Measurements from ENCODE around the gene LSM4. TPM values are rescaled to one million over a fixed set of nuclear protein-coding genes. Genes with fewer than 3 reads are reported as not detected.

The LSM4 gene
- total and polyA plus RNA-seq, 2 donors from 2014 or later: 87.7 to 245 TPM

GRCh38 chr19:18262144-18262543 is 60.7 kb downstream of the LSM4 start:
- TF ChIP-seq, protein P1, sequence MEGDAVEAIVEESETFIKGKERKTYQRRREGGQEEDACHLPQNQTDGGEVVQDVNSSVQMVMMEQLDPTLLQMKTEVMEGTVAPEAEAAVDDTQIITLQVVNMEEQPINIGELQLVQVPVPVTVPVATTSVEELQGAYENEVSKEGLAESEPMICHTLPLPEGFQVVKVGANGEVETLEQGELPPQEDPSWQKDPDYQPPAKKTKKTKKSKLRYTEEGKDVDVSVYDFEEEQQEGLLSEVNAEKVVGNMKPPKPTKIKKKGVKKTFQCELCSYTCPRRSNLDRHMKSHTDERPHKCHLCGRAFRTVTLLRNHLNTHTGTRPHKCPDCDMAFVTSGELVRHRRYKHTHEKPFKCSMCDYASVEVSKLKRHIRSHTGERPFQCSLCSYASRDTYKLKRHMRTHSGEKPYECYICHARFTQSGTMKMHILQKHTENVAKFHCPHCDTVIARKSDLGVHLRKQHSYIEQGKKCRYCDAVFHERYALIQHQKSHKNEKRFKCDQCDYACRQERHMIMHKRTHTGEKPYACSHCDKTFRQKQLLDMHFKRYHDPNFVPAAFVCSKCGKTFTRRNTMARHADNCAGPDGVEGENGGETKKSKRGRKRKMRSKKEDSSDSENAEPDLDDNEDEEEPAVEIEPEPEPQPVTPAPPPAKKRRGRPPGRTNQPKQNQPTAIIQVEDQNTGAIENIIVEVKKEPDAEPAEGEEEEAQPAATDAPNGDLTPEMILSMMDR (IDR thresholded peaks at IDR 0.05; ENCODE audit: borderline replicate concordance, extremely low read depth, insufficient read depth): no peak
- no peaks in the 10 kb centered on the region for H3K27me3 ChIP-seq (ENCODE audit: control insufficient read depth, insufficient read depth, low read length)
- H3K36me3 ChIP-seq (ENCODE audit: control insufficient read depth in 2 of 3, insufficient read depth in 3 of 3, low read length in 3 of 3): peaks cover 0 to 18% (median 4%) of the 10 kb centered on the region in 3 donors
- no peak overlapping the region for H3K27ac ChIP-seq (ENCODE audit: low read depth in 2 of 2, low read length in 2 of 2)
- no peaks in the 10 kb centered on the region for H3K9me3 ChIP-seq (ENCODE audit: control insufficient read depth in 2 of 3, insufficient read depth in 1 of 3, low read length in 3 of 3)
- no peak for DNase-seq
- H3K9ac ChIP-seq (ENCODE audit: low read length in 3 of 3): no peak overlapping the region
- H3K4me3 ChIP-seq (ENCODE audit: low read length in 3 of 3): no peak overlapping the region
- no peak for FAIRE-seq
- intact Hi-C loops (cut with DNase I): no loop called here
- H3K4me1 ChIP-seq (ENCODE audit: control insufficient read depth in 2 of 3, insufficient read depth in 2 of 3, low read depth in 1 of 3, low read length in 3 of 3): no peaks in the 10 kb centered on the region

GRCh38 chr19:18261474-18261873 is 61.4 kb downstream of the LSM4 start:
- Histone ChIP-seq H3K4me1 (ENCODE audit: control insufficient read depth in 2 of 3, insufficient read depth in 2 of 3, low read depth in 1 of 3, low read length in 3 of 3) (no peaks in the 10 kb centered on the region), H3K9me3 (ENCODE audit: control insufficient read depth in 2 of 3, insufficient read depth in 1 of 3, low read length in 3 of 3) (no peaks in the 10 kb centered on the region), H3K36me3 (ENCODE audit: control insufficient read depth in 2 of 3, insufficient read depth in 3 of 3, low read length in 3 of 3) (peaks cover 0 to 17% (median 2%) of the 10 kb centered on the region in 3 donors), H3K9ac (ENCODE audit: low read length in 3 of 3) (no peak overlapping the region), H3K27ac (ENCODE audit: low read depth in 2 of 2, low read length in 2 of 2) (no peak overlapping the region), H3K27me3 (ENCODE audit: control insufficient read depth, insufficient read depth, low read length) (no peaks in the 10 kb centered on the region), H3K4me3 (ENCODE audit: low read length in 3 of 3) (no peak overlapping the region)
- intact Hi-C loops (cut with DNase I): no loop called here
- no peak for FAIRE-seq
- no peak for DNase-seq
- TF ChIP-seq, protein P1 (IDR thresholded peaks at IDR 0.05; ENCODE audit: borderline replicate concordance, extremely low read depth, insufficient read depth): no peak

GRCh38 chr19:18259893-18260292 is 63.0 kb downstream of the LSM4 start:
- peaks cover 0 to 11% (median 0%) of the 10 kb centered on the region in 3 donors for H3K36me3 ChIP-seq (ENCODE audit: control insufficient read depth in 2 of 3, insufficient read depth in 3 of 3, low read length in 3 of 3)
- FAIRE-seq (no peak), DNase-seq (no peak)
- no peak overlapping the region for H3K4me3 ChIP-seq (ENCODE audit: low read length in 3 of 3)
- intact Hi-C loops (cut with DNase I): loop anchor here (10.0 kb wide), 1 partner anchor 65 kb away; the partner anchor contains the start of gene MPV17L2
- no peak overlapping the region for H3K27ac ChIP-seq (ENCODE audit: low read depth in 2 of 2, low read length in 2 of 2)
- TF ChIP-seq, protein P1 (IDR thresholded peaks at IDR 0.05; ENCODE audit: borderline replicate concordance, extremely low read depth, insufficient read depth): no peak
- no peaks in the 10 kb centered on the region for H3K4me1 ChIP-seq (ENCODE audit: control insufficient read depth in 2 of 3, insufficient read depth in 2 of 3, low read depth in 1 of 3, low read length in 3 of 3)
- H3K27me3 ChIP-seq (ENCODE audit: control insufficient read depth, insufficient read depth, low read length): no peaks in the 10 kb centered on the region
- no peaks in the 10 kb centered on the region for H3K9me3 ChIP-seq (ENCODE audit: control insufficient read depth in 2 of 3, insufficient read depth in 1 of 3, low read length in 3 of 3)
- H3K9ac ChIP-seq (ENCODE audit: low read length in 3 of 3): no peak overlapping the region

Measured in kidney (tissue), 14 donors.